Body of pancreas (tissue), 4 donors: ENCODE results near the gene LRRC10B.

Source experiments
- CTCF ChIP-seq, 7 experiments: fragments of 450-650 bp in 4 of 7; fragments of 200-600 bp in 3 of 7; sonication (generic) in 3 of 7; IDR thresholded peaks; one replicate each; pipeline ENCODE4 v1.5.1; 2016 to 2019; ENCODE audit warnings: antibody characterized with exemption in 7 of 7
- POLR2A ChIP-seq, 3 donors: fragments of 450-650 bp; IDR thresholded peaks; one replicate each; pipeline ENCODE4 v1.6.1; 2016; ENCODE audit warnings: antibody characterized with exemption in 3 of 3, mild to moderate bottlenecking in 2 of 3

- TF ChIP-seq CTCF (IDR thresholded peaks at IDR 0.05) (no peak), POLR2A (IDR thresholded peaks at IDR 0.05) (no peak)
These were observed 11.1 kb upstream of the LRRC10B start for GRCh38 chr11:61497473-61497872.
